Loucy (cell line): ENCODE results near the gene CCDC110.

Experiments
- EZH2phosphoT487 ChIP-seq: fragments of 200-600 bp; IDR thresholded peaks from 2 replicates; pipeline ENCODE4 v1.6.1; 2018; ENCODE audit warnings: antibody characterized with exemption, mild to moderate bottlenecking, moderate library complexity, borderline replicate concordance
- TF ChIP-seq, protein P1 (sequence below): fragments of 200-600 bp; sonication (generic); conservative IDR thresholded peaks from 2 replicates; pipeline ENCODE4 v1.5.1; 2014; ENCODE audit warnings: mild to moderate bottlenecking, antibody characterized with exemption, low read length

GRCh38 chr4:185437809-185438208 lies 33.7 kb downstream of the CCDC110 start:
- TF ChIP-seq, protein P1, sequence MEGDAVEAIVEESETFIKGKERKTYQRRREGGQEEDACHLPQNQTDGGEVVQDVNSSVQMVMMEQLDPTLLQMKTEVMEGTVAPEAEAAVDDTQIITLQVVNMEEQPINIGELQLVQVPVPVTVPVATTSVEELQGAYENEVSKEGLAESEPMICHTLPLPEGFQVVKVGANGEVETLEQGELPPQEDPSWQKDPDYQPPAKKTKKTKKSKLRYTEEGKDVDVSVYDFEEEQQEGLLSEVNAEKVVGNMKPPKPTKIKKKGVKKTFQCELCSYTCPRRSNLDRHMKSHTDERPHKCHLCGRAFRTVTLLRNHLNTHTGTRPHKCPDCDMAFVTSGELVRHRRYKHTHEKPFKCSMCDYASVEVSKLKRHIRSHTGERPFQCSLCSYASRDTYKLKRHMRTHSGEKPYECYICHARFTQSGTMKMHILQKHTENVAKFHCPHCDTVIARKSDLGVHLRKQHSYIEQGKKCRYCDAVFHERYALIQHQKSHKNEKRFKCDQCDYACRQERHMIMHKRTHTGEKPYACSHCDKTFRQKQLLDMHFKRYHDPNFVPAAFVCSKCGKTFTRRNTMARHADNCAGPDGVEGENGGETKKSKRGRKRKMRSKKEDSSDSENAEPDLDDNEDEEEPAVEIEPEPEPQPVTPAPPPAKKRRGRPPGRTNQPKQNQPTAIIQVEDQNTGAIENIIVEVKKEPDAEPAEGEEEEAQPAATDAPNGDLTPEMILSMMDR: no peak
- TF ChIP-seq EZH2phosphoT487: no peak
